ENCODE results near the gene FOXA3.

DNA sequence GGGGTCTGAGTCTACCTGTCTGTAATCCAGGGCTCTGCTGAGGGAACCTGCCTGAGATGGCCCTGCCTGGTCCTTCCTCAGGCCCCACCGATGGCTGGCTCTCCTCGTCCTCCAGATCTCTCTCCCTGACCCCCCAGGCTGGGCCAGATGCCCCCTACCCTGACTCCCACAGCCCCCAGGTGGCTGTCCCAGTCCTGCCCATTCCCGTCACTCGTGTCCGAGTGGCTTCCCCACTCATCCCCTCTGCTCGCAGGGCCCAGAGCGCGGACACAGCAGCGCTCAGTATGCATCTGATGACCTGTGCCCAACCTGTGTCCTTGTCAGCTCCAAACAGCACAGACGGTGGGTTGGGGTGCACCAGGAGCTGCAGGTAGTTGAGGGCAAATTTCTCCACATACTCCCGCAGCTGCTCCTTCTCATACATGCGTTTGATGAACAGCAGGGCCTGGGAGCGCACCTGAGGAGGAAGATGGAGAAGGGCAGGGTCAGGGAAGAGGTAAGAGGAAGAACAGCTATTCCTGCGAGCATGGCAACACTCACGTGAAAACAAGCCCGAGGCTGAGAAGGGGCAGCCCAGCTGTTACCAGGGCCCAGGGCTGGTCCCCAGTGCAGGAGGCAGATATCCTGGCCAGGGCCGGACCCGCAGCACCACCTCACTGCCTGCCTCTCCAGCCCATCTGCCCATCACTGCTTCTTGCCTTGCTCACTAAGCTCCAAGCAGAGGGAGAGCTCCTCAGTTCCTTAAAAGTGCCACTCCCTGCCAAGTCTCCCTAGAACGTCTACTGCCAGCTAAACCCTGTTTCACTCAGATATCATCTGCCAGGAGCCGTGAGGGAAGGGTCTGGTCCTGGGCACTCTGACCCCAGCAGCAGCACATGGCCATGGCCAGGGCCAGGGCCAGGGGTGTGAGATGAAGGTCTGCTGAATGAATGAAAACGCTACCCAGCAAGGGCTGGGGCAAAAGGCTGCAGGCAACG is 37.9 kb upstream of the FOXA3 start:
- TF ChIP-seq CTCF (IDR thresholded peaks at IDR 0.05) (no peak), POLR2A (IDR thresholded peaks at IDR 0.05) (no peak), POLR2AphosphoS5 (IDR thresholded peaks at IDR 0.05) (no peak)

All from prostate gland (tissue), 2 donors.